Measurements from ENCODE around the gene HNRNPA1L2. TPM values are rescaled to one million over a fixed set of nuclear protein-coding genes. Genes with fewer than 3 reads are reported as not detected.

Gene HNRNPA1L2
- total RNA-seq, 4 donors from 2014 or later, result 1.6 to 6.2 (median 4.6) TPM

- TF ChIP-seq CTCF (IDR thresholded peaks at IDR 0.05; ENCODE audit: low read depth), result no peak
These were observed 24.9 kb upstream of the HNRNPA1L2 start for GRCh38 chr13:52617070-52618060.

- TF ChIP-seq CTCF (IDR thresholded peaks at IDR 0.05; ENCODE audit: low read depth), result no peak
These were observed 3.4 kb upstream of the HNRNPA1L2 start for GRCh38 chr13:52638666-52639328.

GRCh38 chr13:52644108-52644507, 1.9 kb downstream of the HNRNPA1L2 start:
- TF ChIP-seq CTCF (IDR thresholded peaks at IDR 0.05; ENCODE audit: low read depth), result no peak

- TF ChIP-seq CTCF (IDR thresholded peaks at IDR 0.05; ENCODE audit: low read depth), result no peak
These were observed 4.7 kb downstream of the HNRNPA1L2 start for GRCh38 chr13:52646967-52647366.

- no peak for TF ChIP-seq CTCF (IDR thresholded peaks at IDR 0.05; ENCODE audit: low read depth)
These were observed 8.5 kb downstream of the HNRNPA1L2 start for GRCh38 chr13:52650731-52651130.

GRCh38 chr13:52651897-52652195, 9.6 kb downstream of the HNRNPA1L2 start:
- no peak for TF ChIP-seq CTCF (IDR thresholded peaks at IDR 0.05; ENCODE audit: low read depth)
